Erythroblast (primary cell): ENCODE measurements around the gene LHPP.

ENCODE experiments used
- GATA1 ChIP-seq: IDR thresholded peaks from 2 replicates; pipeline ENCODE4 v1.6.1; 2011; ENCODE audit warnings: low read depth, mild to moderate bottlenecking, control low read depth, low read length, moderate library complexity
- POLR2A ChIP-seq: IDR thresholded peaks from 2 replicates; pipeline ENCODE4 v1.6.1; 2011; ENCODE audit warnings: mild to moderate bottlenecking, low read length

DNA sequence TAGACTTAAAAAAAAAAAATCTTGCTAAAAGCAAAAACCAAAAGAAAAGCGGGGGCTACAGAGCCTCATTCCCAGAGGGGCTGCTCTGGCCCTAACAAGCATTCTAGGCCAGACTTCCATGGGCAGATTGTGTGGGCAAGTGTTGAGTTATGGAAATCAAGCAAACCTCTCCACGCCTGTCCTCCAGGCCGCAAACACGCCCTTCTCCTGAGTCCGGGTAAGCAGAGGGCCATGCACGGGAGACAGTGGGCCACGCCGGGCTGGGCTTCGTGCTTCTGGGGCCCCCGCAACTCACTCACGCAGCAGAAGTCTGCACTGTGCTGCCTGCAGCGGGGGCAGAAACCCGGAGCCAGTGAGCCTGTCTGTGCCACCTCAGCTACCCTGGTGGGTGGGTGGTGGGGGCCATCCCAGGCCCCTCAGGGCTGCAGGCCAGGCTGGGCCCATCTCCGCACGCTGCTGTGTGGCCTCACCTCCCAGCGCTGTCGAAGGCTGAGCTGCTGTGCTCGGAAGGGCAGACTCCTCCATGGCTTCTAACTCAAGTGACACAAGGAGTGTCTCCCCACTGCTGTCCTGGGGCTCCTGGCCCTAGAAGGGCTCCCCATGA lies 156.9 kb downstream of the LHPP start:
- TF ChIP-seq POLR2A (no peak), GATA1 (no peak)
